NCI-H2227 (cell line): ENCODE data around the gene GULP1.

Source experiments
- DNase-seq: peaks from one replicate; lab custom pipeline; 2025; ENCODE audit not compliant: unreplicated experiment; lab: John Stamatoyannopoulos, UW

The GULP1 gene

GRCh38 chr2:188365058-188365641 is 73.5 kb downstream of the GULP1 start:
- no peak for DNase-seq

GRCh38 chr2:188367164-188367563 is 75.5 kb downstream of the GULP1 start:
- no peak for DNase-seq

- DNase-seq, result no peak
Measured at GRCh38 chr2:188369365-188369764, 77.7 kb downstream of the GULP1 start.

DNA sequence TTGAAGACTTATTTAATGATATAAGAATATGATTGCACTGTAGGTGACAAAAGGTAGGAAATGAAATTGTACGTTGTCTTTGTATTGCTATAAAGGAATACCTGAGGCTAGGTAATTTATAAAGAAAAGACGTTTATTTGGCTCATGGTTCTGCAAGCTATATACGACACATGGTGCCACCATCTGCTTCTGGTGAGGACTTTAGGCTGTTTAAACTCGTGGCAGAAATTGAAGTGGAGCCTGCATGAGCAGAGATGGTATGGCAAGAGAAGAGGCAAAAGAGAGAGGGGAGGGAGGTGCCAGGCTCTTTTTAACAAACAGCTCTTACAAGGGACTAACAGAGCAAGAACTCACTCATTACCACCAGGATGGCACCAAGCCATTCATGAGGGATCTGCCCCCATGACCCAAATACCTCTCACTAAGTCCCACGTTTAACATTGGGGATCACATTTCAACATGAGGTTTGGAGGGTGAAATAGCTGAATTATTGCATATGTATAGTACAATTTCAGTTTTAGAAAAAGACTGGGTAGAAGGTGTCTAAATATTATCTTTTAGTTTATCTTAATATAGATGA is 86.8 kb downstream of the GULP1 start:
- no peak for DNase-seq

GRCh38 chr2:188379748-188380147 is 88.1 kb downstream of the GULP1 start:
- DNase-seq, result no peak

GRCh38 chr2:188380280-188380679 is 88.6 kb downstream of the GULP1 start:
- DNase-seq, result no peak

DNA sequence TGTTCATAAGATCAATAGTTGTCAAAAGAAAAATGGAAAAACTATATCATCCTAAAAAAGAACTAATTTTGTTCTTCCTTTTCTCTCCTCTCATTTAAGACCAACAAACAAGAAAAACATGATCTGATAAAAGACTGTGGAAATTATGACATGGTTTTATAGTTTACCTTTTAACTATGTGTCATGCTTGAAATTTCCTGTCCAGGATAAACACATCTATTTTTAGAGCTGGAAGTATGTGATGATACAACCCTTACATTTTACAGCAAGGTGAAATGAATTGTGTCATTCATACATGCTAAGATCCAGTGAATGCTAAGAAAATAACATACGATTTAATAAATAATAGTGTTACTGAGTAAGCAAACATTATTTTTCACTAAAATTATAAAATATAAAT is 89.9 kb downstream of the GULP1 start:
- DNase-seq, result no peak

DNA sequence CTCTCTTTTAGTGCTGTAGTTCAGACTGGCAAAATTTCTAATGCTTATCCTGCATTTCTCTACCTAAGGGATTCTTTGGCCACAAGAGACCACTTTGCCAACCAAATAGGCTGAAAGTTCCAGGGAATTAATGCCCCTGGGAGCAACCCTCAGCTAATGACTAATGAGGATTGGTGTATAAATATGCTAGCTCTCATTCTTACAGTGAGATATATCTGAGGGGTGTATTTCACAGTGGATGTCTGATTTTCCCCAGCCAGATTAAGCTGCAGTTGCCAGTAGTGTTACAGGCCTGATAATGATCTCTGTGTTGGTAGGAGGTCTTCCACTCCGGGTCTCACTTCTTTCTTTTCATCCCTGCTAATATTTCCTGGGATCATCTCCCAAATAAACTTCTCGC is 90.4 kb downstream of the GULP1 start:
- no peak for DNase-seq

DNA sequence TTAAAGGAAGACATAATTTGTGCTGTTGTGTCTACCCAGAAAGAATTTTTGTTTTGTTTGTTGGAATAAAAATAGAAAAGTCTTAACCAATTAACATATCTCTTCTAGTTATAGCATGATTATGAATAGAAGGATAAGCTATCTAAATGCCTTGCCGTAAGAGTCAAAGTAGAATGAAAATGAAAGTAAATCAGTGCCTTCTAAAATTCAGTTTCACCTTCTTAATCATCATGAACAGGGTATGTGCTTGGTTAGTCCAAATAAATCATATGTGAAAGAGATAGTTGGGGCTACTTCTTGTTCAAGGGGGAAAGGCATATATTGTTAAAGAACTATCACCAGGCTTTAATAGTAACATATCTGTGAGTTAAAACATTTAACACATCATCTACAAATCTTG is 91.5 kb downstream of the GULP1 start:
- DNase-seq, result no peak

DNA sequence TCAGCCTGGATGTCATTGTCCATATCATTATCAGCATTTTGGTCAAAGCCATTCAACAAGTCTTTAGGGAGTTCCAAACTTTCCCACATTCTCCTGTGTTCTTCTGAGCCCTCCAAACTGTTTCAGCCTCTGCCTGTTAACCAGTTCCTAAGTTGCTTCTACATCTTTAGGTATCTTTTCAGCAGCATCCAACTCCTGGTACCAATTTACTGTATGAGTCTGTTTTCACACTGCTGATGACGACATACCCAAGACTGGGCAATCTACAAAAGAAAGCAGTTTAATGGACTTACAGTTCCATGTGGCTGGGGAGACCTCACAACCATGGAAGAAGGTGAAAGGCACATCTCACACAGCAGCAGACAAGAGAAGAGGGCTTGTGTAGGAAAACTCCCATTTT is 94.2 kb downstream of the GULP1 start:
- DNase-seq, result no peak

DNA sequence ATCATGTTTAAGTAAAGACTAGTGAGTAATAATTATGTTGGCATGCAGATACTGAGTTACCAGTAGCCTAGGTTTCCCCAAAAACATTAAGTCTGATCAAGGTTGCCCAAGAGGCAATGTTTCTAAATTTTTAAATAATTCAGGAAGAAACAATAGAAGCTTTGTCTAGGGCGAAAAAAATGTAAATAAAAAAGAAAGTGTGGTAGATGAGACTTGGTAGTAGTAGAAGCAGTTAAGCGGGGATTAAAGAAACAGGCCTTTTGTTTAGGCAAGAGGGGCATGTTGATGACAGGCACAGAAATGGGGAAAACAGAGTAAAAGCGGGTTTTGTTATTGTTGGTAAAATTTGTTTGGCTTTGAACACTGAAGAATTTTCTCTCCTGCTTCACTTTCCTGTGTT is 97.2 kb downstream of the GULP1 start:
- DNase-seq, result no peak

DNA sequence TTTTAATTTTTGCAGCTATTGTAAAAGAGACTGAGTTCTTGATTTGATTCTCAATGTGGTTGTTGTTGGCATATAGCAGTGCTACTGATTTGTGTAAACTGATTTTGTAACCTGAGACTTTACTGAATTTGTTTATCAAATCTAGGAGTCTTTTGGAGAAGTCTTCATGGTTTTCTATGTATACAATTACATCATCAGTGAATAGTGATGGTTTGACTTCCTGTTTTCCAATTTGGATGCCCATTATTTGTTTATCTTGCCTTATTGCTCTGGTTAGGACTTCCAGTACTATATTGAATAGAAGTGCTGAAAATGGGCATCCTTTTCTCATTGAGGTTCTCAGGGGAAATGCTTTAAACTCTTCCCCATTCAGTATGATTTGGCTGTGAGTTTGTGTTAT is 99.7 kb downstream of the GULP1 start:
- DNase-seq, result no peak

- no peak for DNase-seq
Measured at GRCh38 chr2:188394931-188395472, 103.3 kb downstream of the GULP1 start.

DNA sequence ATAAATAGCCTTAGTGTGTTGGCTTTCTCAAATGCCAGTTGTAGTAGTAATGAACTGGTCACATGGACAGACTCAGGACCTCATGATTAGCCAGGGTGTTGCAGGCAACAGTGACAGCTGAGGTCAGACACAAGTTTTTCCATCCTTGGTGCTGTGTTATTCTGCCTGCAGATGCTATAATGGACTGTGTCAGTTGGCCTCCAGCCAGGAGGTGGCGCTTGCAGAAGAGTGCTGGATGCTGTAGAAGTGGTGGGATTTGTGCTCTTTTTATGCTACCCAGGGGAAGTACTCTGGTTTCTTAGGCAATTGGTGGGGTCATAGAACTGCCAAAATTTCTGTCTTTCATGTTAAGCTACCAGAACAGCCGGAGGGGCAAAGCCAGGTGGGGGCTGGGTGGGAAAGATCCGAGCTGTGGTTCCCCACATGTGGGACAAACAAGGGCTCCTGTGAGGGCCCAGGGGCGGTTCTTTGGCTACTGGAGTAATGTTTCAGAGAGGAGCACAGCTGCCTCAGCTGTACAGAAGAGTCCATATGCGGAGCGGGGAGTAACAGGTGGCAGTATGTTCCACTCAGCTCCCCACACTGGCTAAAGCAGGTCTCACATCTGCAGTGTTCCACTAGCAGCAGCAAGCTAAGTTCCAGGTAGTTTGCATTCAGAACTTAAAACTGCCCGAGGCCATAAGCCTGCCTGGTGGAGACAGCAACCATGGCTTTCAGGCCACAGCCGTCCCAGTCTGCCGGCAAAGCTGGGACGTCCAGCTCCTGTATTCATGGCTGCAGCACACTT is 104.4 kb downstream of the GULP1 start:
- no peak for DNase-seq

- DNase-seq, result no peak
Measured at GRCh38 chr2:188399159-188399558, 107.5 kb downstream of the GULP1 start.

DNA sequence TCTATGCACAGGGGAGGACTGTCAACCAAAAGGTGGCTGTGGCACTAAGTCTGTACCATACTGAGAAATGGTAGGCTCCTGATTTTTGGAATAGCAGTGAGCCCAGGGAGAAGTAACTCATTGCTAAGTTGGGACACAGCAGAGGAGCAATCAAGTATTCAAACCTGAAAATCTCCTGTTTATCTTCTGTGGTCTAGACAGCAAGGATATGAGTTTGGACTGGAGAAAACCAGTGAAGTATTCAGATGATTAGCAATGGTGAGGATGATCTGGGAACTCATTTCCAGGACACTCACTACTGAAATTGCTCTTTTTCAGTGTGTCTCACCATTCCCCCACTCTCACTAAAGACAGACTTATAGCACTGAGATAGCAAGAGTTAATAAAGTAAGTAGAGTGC is 112.0 kb downstream of the GULP1 start:
- DNase-seq, result no peak

DNA sequence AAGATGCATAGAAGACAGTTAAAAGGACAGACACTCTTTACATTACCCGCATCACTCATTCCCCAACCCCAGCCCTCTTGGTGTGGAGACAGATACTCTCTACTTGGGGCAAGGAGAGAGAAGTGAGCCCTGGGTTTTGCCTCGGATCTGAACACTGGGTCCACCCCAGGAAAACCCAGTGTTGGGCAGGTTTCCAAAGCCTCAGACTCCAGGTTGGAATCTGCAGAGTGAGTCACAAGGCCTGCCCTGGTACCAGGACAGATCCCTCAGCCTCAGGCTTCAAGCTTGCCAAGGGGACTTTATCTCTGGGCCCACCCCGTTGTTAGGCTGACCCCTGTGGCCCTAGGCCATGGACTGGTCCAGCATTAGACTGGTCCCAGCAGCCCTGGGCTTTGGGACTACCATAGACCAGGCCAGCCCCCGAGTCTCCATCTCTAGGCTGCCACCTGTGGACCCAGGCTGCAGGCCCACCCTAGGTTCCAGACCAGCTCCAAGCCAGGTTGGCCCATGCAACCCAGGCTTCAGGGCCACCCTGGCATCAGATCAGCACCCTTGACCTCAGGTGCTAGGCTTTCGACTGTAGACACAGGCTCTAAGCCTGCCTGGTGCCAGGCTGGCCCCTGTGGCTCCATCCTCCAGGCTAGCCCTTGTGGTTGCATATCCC is 112.8 kb downstream of the GULP1 start:
- no peak for DNase-seq

- DNase-seq, result no peak
Measured at GRCh38 chr2:188406414-188406813, 114.7 kb downstream of the GULP1 start.

DNA sequence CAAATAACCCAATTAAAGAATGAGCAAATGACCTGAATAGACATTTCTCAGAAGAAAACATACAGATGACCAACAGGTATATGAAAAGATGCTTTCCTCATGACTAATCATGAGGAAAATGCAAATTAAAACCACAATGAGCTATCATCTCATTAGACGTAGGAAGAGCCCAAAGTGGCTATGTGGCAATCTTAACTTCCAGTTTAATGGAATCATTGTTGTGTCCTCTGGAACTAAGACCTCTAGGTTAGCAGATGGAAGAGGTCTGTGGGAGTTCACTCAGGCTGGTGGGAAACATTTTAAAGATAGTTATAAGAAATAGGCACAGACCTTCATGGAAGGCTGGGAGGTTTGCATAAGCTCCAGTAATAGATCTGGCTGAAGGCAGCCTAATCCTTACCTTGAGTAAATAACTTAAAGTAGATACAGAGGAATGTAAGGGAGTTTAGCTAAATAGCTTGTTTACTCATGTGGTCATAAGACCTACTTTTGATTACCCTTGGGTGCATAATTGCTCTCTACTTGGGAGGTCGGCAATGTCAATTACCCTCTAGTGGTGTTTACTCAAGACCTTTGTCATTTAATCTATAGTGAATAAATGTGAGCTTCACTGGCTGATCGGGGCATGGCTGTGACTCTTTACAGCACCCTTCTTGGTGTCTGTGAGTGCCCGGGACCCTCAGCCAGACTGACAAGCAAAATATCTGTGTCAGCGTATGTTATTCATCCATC is 119.0 kb downstream of the GULP1 start:
- DNase-seq, result no peak

DNA sequence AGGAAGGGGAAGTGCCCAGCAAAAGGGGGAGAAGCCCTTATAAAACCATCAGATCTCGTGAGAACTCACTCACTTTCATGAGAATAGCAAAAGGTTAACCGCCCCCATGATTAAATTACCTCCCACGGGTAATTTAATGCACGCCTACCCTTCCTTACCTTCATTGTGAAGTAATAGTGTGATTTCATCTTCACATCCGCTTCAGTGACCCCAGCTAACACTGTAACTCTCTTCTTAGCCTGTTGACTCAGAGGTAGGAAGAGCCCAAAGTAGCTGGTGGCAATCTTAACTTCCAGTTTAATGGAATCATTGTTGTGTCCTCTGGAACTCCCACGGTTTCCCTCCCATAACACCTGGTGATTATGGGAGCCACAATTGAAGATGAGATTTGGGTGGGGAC is 120.5 kb downstream of the GULP1 start:
- no peak for DNase-seq

GRCh38 chr2:188414411-188414810 is 122.7 kb downstream of the GULP1 start:
- DNase-seq, result no peak
